Measurements from ENCODE around the gene ZMPSTE24. TPM values are rescaled to one million over a fixed set of nuclear protein-coding genes. Genes with fewer than 3 reads are reported as not detected.
A peak's percentile ranks its signal among the peaks of the same experiment; 100 is the strongest.
"Not testable (repeated sequence)": the region's sequence is repeated elsewhere in the genome, so short reads cannot be mapped to it uniquely, and the experiment has no call there.

ZMPSTE24 gene
- total RNA-seq (ENCODE audit: low replicate concordance), result 34.1 and 39.3 TPM in 2 replicates
- long read RNA-seq, transcript ZMPSTE24-201 (10 exons, 3,108 nt), result major isoform, 229 of 267 reads
- long read RNA-seq, partial matches to known transcripts, result 11 of 267 reads
- long read RNA-seq, other reads (novel, unspliced or antisense), result 25 of 267 reads

- H3K27me3 Mint-ChIP-seq, result no peaks in the 10 kb centered on the region
- peak within 1 kb of the TSS; percentile 99 for H3K27ac Mint-ChIP-seq
- H3K4me1 Mint-ChIP-seq (ENCODE audit: unreplicated experiment), result peaks cover 20% of the 10 kb centered on the region
- H3K36me3 Mint-ChIP-seq, result peaks cover 16% of the 10 kb centered on the region
- no peaks in the 10 kb centered on the region for H3K9me3 Mint-ChIP-seq
- DNase-seq (ENCODE audit: extremely low spot score, unreplicated experiment), result peak; percentile 95
- H3K4me3 Mint-ChIP-seq, result peak within 1 kb of the TSS; percentile 97
- TF ChIP-seq CTCF (conservative IDR thresholded peaks at IDR 0.05), result no peak
Measured at GRCh38 chr1:40257688-40258444, at the start of gene ZMPSTE24. ZMPSTE24 (plus strand) TSS chr1:40258236; CDS start chr1:40258272, 36 bp downstream.

GRCh38 chr1:40210511-40211204 is 47.4 kb upstream of the ZMPSTE24 start:
- no peak for TF ChIP-seq CTCF (conservative IDR thresholded peaks at IDR 0.05)
- H3K9me3 Mint-ChIP-seq, result no peaks in the 10 kb centered on the region
- no peak overlapping the region for H3K4me3 Mint-ChIP-seq
- H3K27me3 Mint-ChIP-seq, result no peaks in the 10 kb centered on the region
- no peaks in the 10 kb centered on the region for H3K4me1 Mint-ChIP-seq (ENCODE audit: unreplicated experiment)
- peaks cover 24% of the 10 kb centered on the region for H3K36me3 Mint-ChIP-seq
- DNase-seq (ENCODE audit: extremely low spot score, unreplicated experiment), result no peak
- no peak overlapping the region for H3K27ac Mint-ChIP-seq

GRCh38 chr1:40218333-40218732 is 39.7 kb upstream of the ZMPSTE24 start:
- Mint-ChIP-seq H3K9me3 (no peaks in the 10 kb centered on the region), H3K36me3 (peaks cover 4% of the 10 kb centered on the region), H3K4me3 (no peak overlapping the region), H3K27me3 (no peaks in the 10 kb centered on the region), H3K27ac (no peak overlapping the region), H3K4me1 (ENCODE audit: unreplicated experiment) (no peaks in the 10 kb centered on the region)
- no peak for DNase-seq (ENCODE audit: extremely low spot score, unreplicated experiment)
- no peak for TF ChIP-seq CTCF (conservative IDR thresholded peaks at IDR 0.05)

GRCh38 chr1:40221471-40221905 is 36.5 kb upstream of the ZMPSTE24 start:
- not testable (repeated sequence) for DNase-seq (ENCODE audit: extremely low spot score, unreplicated experiment); H3K27ac Mint-ChIP-seq; H3K36me3 Mint-ChIP-seq; H3K4me3 Mint-ChIP-seq; H3K9me3 Mint-ChIP-seq; H3K27me3 Mint-ChIP-seq; H3K4me1 Mint-ChIP-seq (ENCODE audit: unreplicated experiment)

GRCh38 chr1:40221977-40222772 is 35.9 kb upstream of the ZMPSTE24 start:
- Mint-ChIP-seq H3K4me1 (ENCODE audit: unreplicated experiment) (no peaks in the 10 kb centered on the region), H3K9me3 (no peaks in the 10 kb centered on the region), H3K27ac (no peak overlapping the region), H3K36me3 (peaks cover 5% of the 10 kb centered on the region), H3K27me3 (no peaks in the 10 kb centered on the region), H3K4me3 (no peak overlapping the region)
- no peak for DNase-seq (ENCODE audit: extremely low spot score, unreplicated experiment)
- TF ChIP-seq CTCF (conservative IDR thresholded peaks at IDR 0.05), result no peak
